ENCODE results near the gene COG5. TPM values are rescaled to one million over a fixed set of nuclear protein-coding genes. Genes with fewer than 3 reads are reported as not detected.

COG5 gene
- total and polyA plus RNA-seq, 2 of the 8 experiments (the other 6 are each of a cell fraction or from before 2014, with no cell fraction given): 10.5 to 28.1 TPM

DNA sequence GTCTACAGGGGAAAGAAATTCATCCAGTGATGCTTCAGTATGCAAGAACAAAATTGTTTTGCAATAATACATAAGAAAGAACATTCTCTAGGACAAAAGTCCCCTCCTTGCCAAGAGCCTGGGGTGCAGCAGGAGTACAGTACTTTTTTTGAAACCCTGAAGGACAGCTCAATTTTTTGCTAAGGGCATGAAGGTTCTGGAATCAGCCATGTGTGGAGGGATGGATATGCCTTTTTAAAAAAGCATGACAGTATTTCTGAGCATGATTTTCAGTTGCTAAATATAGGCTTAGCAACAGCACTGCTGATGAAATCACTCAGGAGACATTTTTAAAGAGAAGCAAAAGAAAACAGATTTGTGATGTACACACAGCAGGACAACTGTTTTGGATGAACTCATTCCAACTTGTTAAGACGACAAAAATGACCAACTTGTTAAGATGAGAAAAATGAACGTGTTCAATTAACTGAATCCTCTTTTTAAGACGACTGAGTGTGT is 355.6 kb downstream of the COG5 start:
- Histone ChIP-seq H3K9ac (replicated peaks in 1 of 4; ENCODE audit: extremely low read depth in 1 of 4, low read depth in 3 of 4, low read length in 3 of 4) (no peak overlapping the region), H3K18ac (ENCODE audit: extremely low read depth, low read length) (no peak overlapping the region), H3K4me2 (ENCODE audit: insufficient read depth in 1 of 2, low read depth in 2 of 2, low read length in 2 of 2) (no peak overlapping the region), H2AK5ac (ENCODE audit: low read depth, low read length) (no peak overlapping the region), H2BK15ac (ENCODE audit: low read length) (no peak overlapping the region), H2BK120ac (replicated peaks; ENCODE audit: low read depth, low read length) (no peak overlapping the region), H2AFZ (ENCODE audit: low read length) (no peak overlapping the region), H3K79me2 (ENCODE audit: control insufficient read depth in 1 of 2, insufficient read depth in 2 of 2, low read length in 2 of 2) (no peaks in the 10 kb centered on the region), H2BK20ac (ENCODE audit: low read length) (no peak overlapping the region), H3K4ac (replicated peaks; ENCODE audit: insufficient read length, low read depth, low read length) (no peak overlapping the region), H3K36me3 (ENCODE audit: control insufficient read depth in 2 of 4, insufficient read depth in 4 of 4, low read length in 3 of 4) (peaks cover 0 to 20% (median 2%) of the 10 kb centered on the region in 4 experiments; a peak in 5 of 8 replicates), H4K5ac (ENCODE audit: insufficient read length, low read depth, low read length) (no peak overlapping the region), H2BK12ac (ENCODE audit: low read depth, low read length) (no peak overlapping the region), H3K27me3 (replicated peaks in 1 of 4; ENCODE audit: control insufficient read depth in 3 of 4, extremely low read depth in 1 of 4, insufficient read depth in 3 of 4, low read length in 3 of 4) (no peaks in the 10 kb centered on the region), H4K20me1 (replicated peaks in 1 of 2; ENCODE audit: control insufficient read depth in 1 of 2, insufficient read depth in 2 of 2, low read length in 2 of 2) (peaks cover 0 to 2% of the 10 kb centered on the region in 2 experiments), H3K23me2 (ENCODE audit: low read depth, low read length) (no peaks in the 10 kb centered on the region), H2BK5ac (ENCODE audit: low read depth, low read length) (no peak overlapping the region), H4K8ac (ENCODE audit: extremely low read depth, insufficient read depth, low read length) (no peak overlapping the region), H3K23ac (ENCODE audit: insufficient read length) (no peak overlapping the region), H3K14ac (ENCODE audit: insufficient read length) (no peak overlapping the region), H4K91ac (replicated peaks; ENCODE audit: insufficient read length, low read length) (no peak overlapping the region), H3K4me1 (replicated peaks in 1 of 4; ENCODE audit: control insufficient read depth in 3 of 4, insufficient read depth in 4 of 4, low read length in 3 of 4) (no peaks in the 10 kb centered on the region), H3K9me3 (ENCODE audit: insufficient read depth in 2 of 2, low read depth in 1 of 2, low read length in 1 of 2) (no peaks in the 10 kb centered on the region), H3K4me3 (ENCODE audit: extremely low read depth in 1 of 4, insufficient read depth in 2 of 4, low read depth in 3 of 4, low read length in 4 of 4) (no peak overlapping the region), H3K79me1 (ENCODE audit: low read depth, low read length) (no peaks in the 10 kb centered on the region), H3K56ac (replicated peaks; ENCODE audit: insufficient read length, low read depth, low read length) (no peak overlapping the region), H3K27ac (ENCODE audit: low read depth, low read length) (no peak overlapping the region)
- 85% methylated on average over 3 of the region's 3 CpGs; no CpG with 5 or more reads in 1 of the 2 experiments for WGBS, 2 experiments (ENCODE audit: extremely low coverage in 1 of 2, insufficient coverage in 1 of 2, insufficient read length in 1 of 2, insufficient replicate concordance in 2 of 2, low coverage in 1 of 2, low lambda C conversion rate in 2 of 2, missing lambda C conversion rate in 1 of 2)
- CTCF ChIA-PET (ENCODE audit: partially characterized antibody): interaction anchor here (0.6 to 1.6 kb wide), 5 partner anchors 13 to 78 kb away, joined by 3 to 4 read pairs (median 3); no protein-coding TSS in a partner anchor
- FAIRE-seq (no peak), DNase-seq (ENCODE audit: low read depth in 1 of 2, low spot score in 2 of 2) (no peak)
- POLR2A ChIA-PET (ENCODE audit: partially characterized antibody): no interaction called here
- no peak for TF ChIP-seq SP4 (IDR thresholded peaks at IDR 0.05; ENCODE audit: low read length)
- TF ChIP-seq TEAD4 (IDR thresholded peaks at IDR 0.05; ENCODE audit: low read depth, low read length): no peak
- TF ChIP-seq TCF12 (IDR thresholded peaks at IDR 0.05; ENCODE audit: low read depth, low read length): no peak
- TF ChIP-seq SIX5 (IDR thresholded peaks at IDR 0.05; ENCODE audit: low read depth, low read length): no peak
- TF ChIP-seq POU5F1 (IDR thresholded peaks at IDR 0.05; ENCODE audit: low read depth, low read length): no peak
- no peak for TF ChIP-seq SUZ12 (IDR thresholded peaks at IDR 0.05; ENCODE audit: low read length)
- TF ChIP-seq CEBPB (IDR thresholded peaks at IDR 0.05; ENCODE audit: low read depth, low read length): no peak
- TF ChIP-seq TBP (IDR thresholded peaks at IDR 0.05; ENCODE audit: low read depth, low read length): no peak
- TF ChIP-seq ZNF274 (IDR thresholded peaks at IDR 0.05; ENCODE audit: borderline replicate concordance, extremely low read depth, low read length): no peak
- TF ChIP-seq CBX8 (IDR thresholded peaks at IDR 0.05; ENCODE audit: borderline replicate concordance, low read depth, low read length): no peak
- TF ChIP-seq RAD21 (IDR thresholded peaks at IDR 0.05 in 1 of 2, conservative IDR thresholded peaks at IDR 0.05 in 1 of 2; ENCODE audit: low read depth in 2 of 2, low read length in 2 of 2): no peak
- no peak for TF ChIP-seq RFX5 (IDR thresholded peaks at IDR 0.05; ENCODE audit: borderline replicate concordance, low read depth, low read length)
- no peak for TF ChIP-seq SAP30 (IDR thresholded peaks at IDR 0.05; ENCODE audit: insufficient read depth, insufficient replicate concordance, low read length)
- TF ChIP-seq, protein P1, sequence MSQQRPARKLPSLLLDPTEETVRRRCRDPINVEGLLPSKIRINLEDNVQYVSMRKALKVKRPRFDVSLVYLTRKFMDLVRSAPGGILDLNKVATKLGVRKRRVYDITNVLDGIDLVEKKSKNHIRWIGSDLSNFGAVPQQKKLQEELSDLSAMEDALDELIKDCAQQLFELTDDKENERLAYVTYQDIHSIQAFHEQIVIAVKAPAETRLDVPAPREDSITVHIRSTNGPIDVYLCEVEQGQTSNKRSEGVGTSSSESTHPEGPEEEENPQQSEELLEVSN (IDR thresholded peaks at IDR 0.05): no peak
